NOMO-1 treated with dmso at 0.1 percent for 144 hours (cell line): ENCODE results near the gene SUSD1.
A peak's percentile ranks its signal among the peaks of the same experiment; 100 is the strongest.
"Not testable (repeated sequence)": the region's sequence is repeated elsewhere in the genome, so short reads cannot be mapped to it uniquely, and the experiment has no call there.

Experiments used
- DNase-seq: peaks from one replicate; lab custom pipeline; 2025; ENCODE audit not compliant: unreplicated experiment; lab: John Stamatoyannopoulos, UW

The SUSD1 gene

DNA sequence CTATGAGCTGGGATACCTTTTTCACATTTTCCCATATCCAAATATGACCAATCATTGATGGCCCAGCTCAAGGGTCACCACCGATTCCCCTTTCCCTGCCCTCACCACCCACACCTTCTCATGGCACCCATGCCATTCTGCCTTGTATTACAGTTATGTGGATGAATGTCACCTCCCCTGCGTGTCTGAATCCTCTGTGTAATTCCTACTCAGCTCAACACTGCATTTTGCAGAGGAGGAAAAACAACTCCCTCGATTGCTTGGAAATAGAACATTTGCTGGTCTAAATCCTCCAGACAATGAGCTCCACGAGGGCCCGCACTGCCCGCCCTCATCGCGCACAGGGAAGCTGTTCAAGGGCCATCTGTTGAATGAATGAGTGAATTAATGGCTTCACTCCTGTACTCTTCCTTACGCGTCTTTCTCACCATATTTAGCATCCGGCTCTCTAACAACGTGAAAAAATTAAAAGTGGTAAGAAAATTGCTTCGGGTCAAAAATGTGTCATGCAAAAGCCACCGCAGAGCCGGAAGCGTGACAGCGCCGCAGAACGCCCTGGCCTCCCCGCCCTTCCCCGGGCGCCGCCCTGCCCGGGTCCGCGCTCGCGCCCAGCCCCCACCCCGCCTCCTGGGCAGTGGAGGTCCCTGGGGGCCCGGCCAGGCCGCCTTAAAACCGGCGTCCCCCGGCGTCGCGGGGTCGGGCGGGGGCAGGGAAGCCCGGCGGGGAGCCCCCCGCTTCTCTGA is 704 bp downstream of the SUSD1 start:
- peak; percentile 85 for DNase-seq

GRCh38 chr9:112173489-112174221 is 1.4 kb downstream of the SUSD1 start:
- no peak for DNase-seq

- DNase-seq: no peak
Measured at GRCh38 chr9:112170968-112171367, 4.1 kb downstream of the SUSD1 start.

- no peak for DNase-seq
Measured at GRCh38 chr9:112170235-112170634, 4.9 kb downstream of the SUSD1 start.

- DNase-seq: no peak
Measured at GRCh38 chr9:112169368-112169767, 5.7 kb downstream of the SUSD1 start.

GRCh38 chr9:112168197-112168596 is 6.9 kb downstream of the SUSD1 start:
- no peak for DNase-seq

- no peak for DNase-seq
Measured at GRCh38 chr9:112166176-112167140, 8.6 kb downstream of the SUSD1 start.

- peak; percentile 22 for DNase-seq
Measured at GRCh38 chr9:112162621-112163413, 12.3 kb downstream of the SUSD1 start.

DNA sequence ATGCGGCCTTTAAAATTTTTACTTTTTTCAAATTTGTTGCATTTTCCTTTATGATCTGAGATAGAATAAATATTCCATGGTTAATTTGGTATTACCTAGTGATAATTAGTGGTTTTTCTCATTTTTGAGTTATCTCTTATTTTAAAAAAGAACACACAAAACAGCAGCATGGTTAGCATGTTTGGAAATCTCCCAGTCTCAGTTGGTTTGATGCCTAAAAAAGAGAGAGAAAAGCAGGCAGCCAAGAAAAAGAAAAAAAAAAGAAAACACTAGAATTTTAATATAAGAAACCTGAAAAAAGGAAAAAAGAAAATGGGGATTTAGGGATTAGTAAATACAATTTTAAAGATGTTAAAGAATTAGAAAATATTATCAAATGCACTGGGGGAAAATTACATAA is 15.3 kb downstream of the SUSD1 start:
- no peak for DNase-seq

DNA sequence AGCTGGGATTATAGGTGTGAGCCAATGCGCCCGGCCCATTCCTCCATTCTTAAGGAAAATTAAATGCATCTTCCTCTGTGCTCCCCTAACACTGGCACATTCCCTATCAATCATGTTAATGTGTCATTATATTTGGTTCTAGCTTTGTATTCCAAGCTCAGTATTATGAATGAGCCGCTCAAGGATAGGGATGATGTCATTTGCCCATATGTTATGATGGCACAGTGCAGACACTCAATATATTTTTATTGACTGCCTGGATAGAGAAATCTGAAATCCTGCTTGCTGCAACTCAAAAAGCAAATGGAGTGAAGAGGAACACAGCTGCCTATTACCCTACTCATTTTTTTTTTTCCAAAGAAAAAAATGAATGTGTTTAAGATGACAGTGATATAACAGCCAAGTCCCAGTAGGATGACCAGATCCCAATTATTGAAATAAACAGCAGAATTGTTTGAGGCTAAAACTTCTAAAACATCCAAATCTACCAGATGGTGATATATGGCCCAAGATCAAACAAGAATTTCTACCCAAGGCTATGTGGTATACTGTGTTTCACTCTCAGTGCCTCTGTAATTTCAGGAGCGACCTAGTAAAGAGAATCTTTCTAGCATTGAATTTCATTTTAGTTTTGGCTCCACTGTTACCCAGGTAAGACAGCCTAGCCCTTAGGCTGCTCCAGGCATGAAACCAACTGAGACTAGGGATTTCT is 16.3 kb downstream of the SUSD1 start:
- no peak for DNase-seq

DNA sequence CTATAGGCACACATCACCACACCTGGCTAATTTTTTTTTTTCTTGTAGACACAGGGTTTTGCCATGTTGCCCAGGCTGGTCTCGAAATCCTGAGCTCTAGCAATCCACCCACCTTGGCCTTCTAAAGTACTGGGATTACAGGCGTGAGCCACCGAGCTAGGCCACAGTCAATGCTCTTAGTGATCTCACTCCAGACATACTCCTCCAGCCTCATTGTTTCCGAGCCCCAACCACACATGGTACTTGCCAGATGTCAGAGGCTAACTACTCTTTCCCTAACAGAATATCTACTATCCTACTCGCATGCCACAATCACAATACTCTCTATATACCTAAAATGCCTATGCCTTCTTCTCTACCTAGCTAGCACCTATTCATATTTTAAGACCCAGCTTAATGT is 17.1 kb downstream of the SUSD1 start:
- DNase-seq: no peak

DNA sequence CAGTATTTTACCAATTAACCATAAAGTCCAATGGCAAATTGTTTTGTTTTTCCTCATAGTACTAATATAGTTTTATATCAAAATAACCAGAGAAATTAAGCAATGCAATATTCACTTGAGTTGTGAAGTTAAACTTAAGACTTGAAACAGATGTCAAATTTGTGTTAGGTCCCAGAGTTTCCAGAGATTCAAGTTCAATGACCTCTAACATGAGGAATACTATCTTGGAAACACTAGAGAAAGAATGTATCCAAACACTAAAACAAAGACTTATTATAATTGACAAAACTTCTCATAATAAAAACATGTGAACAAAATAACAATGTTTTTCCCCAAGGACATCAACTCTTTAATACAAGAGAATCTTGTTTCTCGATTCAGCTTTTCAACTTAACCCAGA is 18.0 kb downstream of the SUSD1 start:
- DNase-seq: no peak

GRCh38 chr9:112149211-112149610 is 25.9 kb downstream of the SUSD1 start:
- DNase-seq: no peak

DNA sequence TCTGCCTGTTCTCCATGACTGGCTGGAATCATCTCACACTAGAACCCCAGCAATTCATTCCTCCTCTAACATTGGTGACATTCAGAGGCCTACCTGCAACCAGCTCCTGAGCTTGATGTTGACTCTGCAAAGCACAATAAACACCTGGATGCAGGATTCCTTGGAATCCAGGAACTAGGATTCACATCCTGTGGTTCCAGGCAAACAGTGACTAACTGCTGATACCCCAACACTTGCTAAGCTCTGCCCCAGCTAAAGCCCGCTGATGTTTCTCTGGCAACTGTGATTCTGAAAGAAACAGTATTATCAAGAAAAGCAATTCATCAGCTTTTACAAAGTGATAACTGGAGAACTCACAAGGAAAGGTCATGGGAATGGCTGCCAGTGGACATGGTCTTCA is 29.2 kb downstream of the SUSD1 start:
- no peak for DNase-seq

GRCh38 chr9:112144807-112145206 is 30.3 kb downstream of the SUSD1 start:
- DNase-seq: no peak

- no peak for DNase-seq
Measured at GRCh38 chr9:112142420-112142819, 32.7 kb downstream of the SUSD1 start.

GRCh38 chr9:112140936-112141335 is 34.2 kb downstream of the SUSD1 start:
- DNase-seq: no peak

DNA sequence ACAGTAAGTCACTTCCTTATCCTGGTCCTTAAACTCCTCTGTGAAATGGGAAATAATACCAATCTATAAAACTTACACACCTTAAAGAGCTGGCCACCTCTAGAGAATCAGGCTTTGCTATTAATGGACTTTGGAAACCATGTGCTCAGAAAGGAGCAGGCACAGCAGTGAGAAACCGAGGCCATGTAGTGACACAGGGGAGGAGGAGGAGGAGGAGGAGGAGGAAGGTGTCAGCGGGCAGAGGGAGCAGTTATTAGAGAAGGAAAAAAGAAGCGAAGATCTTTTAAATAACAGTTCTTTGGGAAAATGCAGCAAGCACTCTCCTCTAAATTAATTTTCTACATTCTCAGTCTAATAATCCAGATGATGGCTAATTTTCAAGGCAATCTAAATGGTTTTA is 38.0 kb downstream of the SUSD1 start:
- no peak for DNase-seq

DNA sequence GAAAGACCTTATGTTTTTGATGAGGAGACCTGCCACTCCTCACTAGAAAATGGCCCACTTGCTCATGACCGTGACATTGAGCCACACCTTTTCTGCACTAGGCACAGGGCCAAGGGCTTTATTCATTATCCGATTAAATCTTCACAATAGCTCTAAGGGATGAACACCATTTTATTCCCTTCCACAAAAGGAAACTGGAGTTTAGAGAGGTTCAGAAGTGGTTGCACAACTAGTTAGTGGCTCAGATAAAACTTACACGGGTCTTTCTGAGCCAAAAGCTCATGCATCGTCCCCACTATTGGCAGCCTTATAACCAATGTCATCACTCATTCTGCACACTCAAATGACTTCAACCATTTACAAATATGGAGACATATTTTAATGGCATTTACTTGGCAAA is 39.4 kb downstream of the SUSD1 start:
- DNase-seq: no peak

DNA sequence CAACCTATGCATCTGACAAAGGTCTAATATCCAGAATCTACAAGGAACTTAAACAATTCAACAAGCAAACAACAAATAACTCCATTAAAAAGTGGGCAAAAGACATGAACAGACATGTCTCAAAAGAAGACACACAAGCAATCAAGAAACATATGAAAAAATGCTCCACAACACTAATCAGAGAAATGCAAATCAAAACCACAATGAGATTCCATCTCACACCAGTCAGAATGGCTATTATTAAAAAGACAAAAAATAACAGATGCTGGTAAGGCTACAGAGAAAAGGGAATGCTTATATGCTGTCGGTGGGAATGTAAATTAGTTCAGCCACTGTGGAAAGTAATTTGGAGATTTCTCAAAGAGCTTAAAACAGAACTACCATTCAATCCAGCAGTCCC is 41.3 kb downstream of the SUSD1 start:
- not testable (repeated sequence) for DNase-seq
